Endodermal cell (in vitro differentiated cells): ENCODE results near the gene CLSTN2. TPM values are rescaled to one million over a fixed set of nuclear protein-coding genes. Genes with fewer than 3 reads are reported as not detected.
A peak's percentile ranks its signal among the peaks of the same experiment; 100 is the strongest.

Experiments used
- DNase-seq: peaks from one replicate; pipeline ENCODE4 v3.0.0-alpha.2; 2017
- H3K27ac ChIP-seq: 2 replicates; pipeline ENCODE4 v1.5.1; 2013; ENCODE audit warnings: mild to moderate bottlenecking, low read depth, low read length, moderate library complexity
- H3K27me3 ChIP-seq: 2 replicates; pipeline ENCODE4 v1.6.1; 2013; ENCODE audit warnings: mild to moderate bottlenecking, low read length, moderate library complexity; ENCODE audit not compliant: insufficient read depth, control insufficient read depth, poor library complexity, severe bottlenecking
- H3K36me3 ChIP-seq: 2 replicates; pipeline ENCODE4 v1.7.0; 2013; ENCODE audit warnings: mild to moderate bottlenecking, low read length, moderate library complexity; ENCODE audit not compliant: control insufficient read depth, insufficient read depth
- H3K4me1 ChIP-seq: one replicate; pipeline ENCODE4 v1.7.0; 2013; ENCODE audit warnings: low read length; ENCODE audit not compliant: control insufficient read depth, insufficient read depth
- H3K4me3 ChIP-seq: 2 replicates; pipeline ENCODE4 v1.5.1; 2013; ENCODE audit warnings: mild to moderate bottlenecking, low read length, moderate library complexity
- H3K9ac ChIP-seq: 2 replicates; pipeline ENCODE4 v1.6.1; 2013; ENCODE audit warnings: mild to moderate bottlenecking, low read length, moderate library complexity; ENCODE audit not compliant: poor library complexity, severe bottlenecking; ENCODE audit errors: extremely low read depth
- H3K9me3 ChIP-seq: 2 replicates; pipeline ENCODE4 v1.6.1; 2013; ENCODE audit warnings: mild to moderate bottlenecking, low read length, moderate library complexity; ENCODE audit not compliant: control insufficient read depth
- H3K27ac Mint-ChIP-seq: 2 replicates; pipeline ENCODE4 v1.8.0; 2020; ENCODE audit warnings: mixed read lengths
- H3K27me3 Mint-ChIP-seq: 2 replicates; pipeline ENCODE4 v1.8.0; 2021; ENCODE audit warnings: mild to moderate bottlenecking, mixed read lengths; ENCODE audit not compliant: insufficient read depth
- H3K36me3 Mint-ChIP-seq: 2 replicates; pipeline ENCODE4 v1.8.0; 2020; ENCODE audit warnings: low read depth, mixed read lengths
- H3K4me1 Mint-ChIP-seq: 2 replicates; pipeline ENCODE4 v1.8.0; 2020; ENCODE audit warnings: mixed read lengths
- H3K4me3 Mint-ChIP-seq: 2 replicates; pipeline ENCODE4 v1.8.0; 2020; ENCODE audit warnings: mild to moderate bottlenecking, moderate library complexity, mixed read lengths
- H3K9me3 Mint-ChIP-seq: 2 replicates; pipeline ENCODE4 v1.8.0; 2020; ENCODE audit warnings: mild to moderate bottlenecking, mixed read lengths
- WGBS, 2 experiments: methylation state at CpG; one replicate each; pipeline versions ENCODE4 v1.1.5 to v1.1.7; 2013; ENCODE audit warnings: missing lambda C conversion rate in 2 of 2, mixed read lengths in 1 of 2; ENCODE audit not compliant: insufficient coverage in 1 of 2, insufficient read length in 1 of 2; 5-methylcytosine and 5-hydroxymethylcytosine counted together
- total RNA-seq, 2 donors: library from RNA; stranded (reverse); fragmentation: NEBNext Ultra II Directional in 1 of 2; extraction: Animal tissue kit (Norgen Biotek cat#: 25700) in 1 of 2; gene quantifications; 2 replicates in 1 of 2; 3 replicates in 1 of 2; pipeline ENCODE4 v1.2.1, GENCODE V29; 2021
- TF ChIP-seq, protein P1 (sequence below): fragments of 200-600 bp; sonication (generic); conservative IDR thresholded peaks from 2 replicates; pipeline ENCODE4 v1.5.0; 2021; ENCODE audit warnings: antibody characterized with exemption, mild to moderate bottlenecking

CLSTN2 gene
- total RNA-seq, 2 donors from 2014 or later, result 0.13 to 0.42 TPM

DNA sequence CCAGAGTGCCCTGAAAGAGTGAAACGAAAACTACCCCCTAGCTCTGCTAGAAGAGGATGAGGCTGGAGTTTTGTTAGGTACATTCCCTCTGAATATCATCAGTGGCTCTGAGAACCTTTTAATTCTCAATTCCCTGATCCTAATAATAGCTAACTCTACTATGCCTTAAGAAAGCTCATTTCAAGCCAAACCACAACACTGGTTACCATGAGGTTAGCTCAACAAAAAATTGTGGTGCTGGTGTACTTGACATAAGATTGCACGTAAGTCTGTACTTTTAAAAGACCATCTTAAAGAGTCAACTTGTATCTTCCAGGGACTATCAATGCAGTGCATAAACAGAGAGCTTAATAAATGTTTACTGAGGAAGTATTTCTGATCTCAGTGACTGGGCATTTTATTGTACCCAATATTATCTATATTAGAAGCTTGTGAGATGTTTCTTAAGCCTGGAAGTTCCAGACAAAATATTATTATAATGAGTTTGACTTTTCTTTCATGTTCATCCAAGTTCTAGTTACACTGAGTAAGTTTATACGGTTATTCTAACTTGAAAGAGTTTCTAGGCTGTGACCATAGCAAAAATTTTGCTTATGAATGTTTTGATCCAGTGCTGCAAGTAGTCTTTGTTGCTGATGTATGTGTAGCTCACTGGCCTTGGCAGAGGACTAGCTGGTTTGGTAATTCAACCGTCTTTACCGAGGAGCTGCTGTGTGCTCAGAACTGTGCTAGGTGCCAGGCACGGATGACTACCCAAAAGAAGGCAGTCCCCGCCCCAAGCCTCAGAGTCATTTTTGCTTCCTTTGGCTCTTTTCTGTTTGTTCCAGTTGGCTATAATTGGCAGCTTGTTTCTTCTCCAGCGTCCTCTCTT lies 408.5 kb downstream of the CLSTN2 start:
- Histone ChIP-seq H3K4me3 (no peak overlapping the region), H3K9ac (no peak overlapping the region), H3K27ac (no peak overlapping the region), H3K36me3 (no peaks in the 10 kb centered on the region), H3K4me1 (no peaks in the 10 kb centered on the region), H3K9me3 (no peaks in the 10 kb centered on the region), H3K27me3 (peaks cover 12% of the 10 kb centered on the region)
- H3K4me1 Mint-ChIP-seq, result peaks cover 25% of the 10 kb centered on the region
- WGBS, 2 experiments, result 92 to 95% methylated on average over 4 to 8 of the region's 8 CpGs
- no peak for DNase-seq
- H3K4me3 Mint-ChIP-seq, result no peak overlapping the region
- H3K27ac Mint-ChIP-seq, result no peak overlapping the region
- H3K27me3 Mint-ChIP-seq, result peaks cover 18% of the 10 kb centered on the region
- TF ChIP-seq, protein P1, sequence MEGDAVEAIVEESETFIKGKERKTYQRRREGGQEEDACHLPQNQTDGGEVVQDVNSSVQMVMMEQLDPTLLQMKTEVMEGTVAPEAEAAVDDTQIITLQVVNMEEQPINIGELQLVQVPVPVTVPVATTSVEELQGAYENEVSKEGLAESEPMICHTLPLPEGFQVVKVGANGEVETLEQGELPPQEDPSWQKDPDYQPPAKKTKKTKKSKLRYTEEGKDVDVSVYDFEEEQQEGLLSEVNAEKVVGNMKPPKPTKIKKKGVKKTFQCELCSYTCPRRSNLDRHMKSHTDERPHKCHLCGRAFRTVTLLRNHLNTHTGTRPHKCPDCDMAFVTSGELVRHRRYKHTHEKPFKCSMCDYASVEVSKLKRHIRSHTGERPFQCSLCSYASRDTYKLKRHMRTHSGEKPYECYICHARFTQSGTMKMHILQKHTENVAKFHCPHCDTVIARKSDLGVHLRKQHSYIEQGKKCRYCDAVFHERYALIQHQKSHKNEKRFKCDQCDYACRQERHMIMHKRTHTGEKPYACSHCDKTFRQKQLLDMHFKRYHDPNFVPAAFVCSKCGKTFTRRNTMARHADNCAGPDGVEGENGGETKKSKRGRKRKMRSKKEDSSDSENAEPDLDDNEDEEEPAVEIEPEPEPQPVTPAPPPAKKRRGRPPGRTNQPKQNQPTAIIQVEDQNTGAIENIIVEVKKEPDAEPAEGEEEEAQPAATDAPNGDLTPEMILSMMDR, result no peak
- no peaks in the 10 kb centered on the region for H3K36me3 Mint-ChIP-seq
- H3K9me3 Mint-ChIP-seq, result no peaks in the 10 kb centered on the region

DNA sequence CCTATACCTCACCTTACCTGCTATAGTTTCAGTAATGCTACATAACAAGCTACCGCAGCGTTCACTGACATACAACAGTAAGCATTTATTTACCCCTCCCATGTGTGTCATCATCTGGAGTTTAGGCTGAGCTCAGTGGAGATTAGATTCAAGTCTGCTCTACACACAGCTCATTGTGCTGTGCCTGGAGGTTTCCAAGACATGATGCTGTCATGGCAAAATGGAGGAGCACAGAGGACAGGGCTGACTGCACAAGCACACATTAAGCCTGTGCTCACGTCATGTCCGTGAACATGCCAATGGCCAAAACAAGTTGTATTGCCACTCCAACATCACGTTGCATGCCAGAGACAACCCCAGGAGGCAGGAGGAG lies 409.1 kb downstream of the CLSTN2 start:
- no peaks in the 10 kb centered on the region for H3K36me3 Mint-ChIP-seq
- no peak overlapping the region for H3K9ac ChIP-seq
- peaks cover 25% of the 10 kb centered on the region for H3K4me1 Mint-ChIP-seq
- no peak for DNase-seq
- H3K27me3 ChIP-seq, result peaks cover 12% of the 10 kb centered on the region
- no peaks in the 10 kb centered on the region for H3K9me3 Mint-ChIP-seq
- H3K4me3 Mint-ChIP-seq, result no peak overlapping the region
- H3K9me3 ChIP-seq, result no peaks in the 10 kb centered on the region
- WGBS, 2 experiments, result 87 to 92% methylated on average over 2 to 5 of the region's 5 CpGs
- H3K4me1 ChIP-seq, result no peaks in the 10 kb centered on the region
- no peak overlapping the region for H3K27ac ChIP-seq
- H3K36me3 ChIP-seq, result no peaks in the 10 kb centered on the region
- TF ChIP-seq, protein P1, result no peak
- no peak overlapping the region for H3K4me3 ChIP-seq
- peaks cover 21% of the 10 kb centered on the region for H3K27me3 Mint-ChIP-seq
- H3K27ac Mint-ChIP-seq, result no peak overlapping the region

DNA sequence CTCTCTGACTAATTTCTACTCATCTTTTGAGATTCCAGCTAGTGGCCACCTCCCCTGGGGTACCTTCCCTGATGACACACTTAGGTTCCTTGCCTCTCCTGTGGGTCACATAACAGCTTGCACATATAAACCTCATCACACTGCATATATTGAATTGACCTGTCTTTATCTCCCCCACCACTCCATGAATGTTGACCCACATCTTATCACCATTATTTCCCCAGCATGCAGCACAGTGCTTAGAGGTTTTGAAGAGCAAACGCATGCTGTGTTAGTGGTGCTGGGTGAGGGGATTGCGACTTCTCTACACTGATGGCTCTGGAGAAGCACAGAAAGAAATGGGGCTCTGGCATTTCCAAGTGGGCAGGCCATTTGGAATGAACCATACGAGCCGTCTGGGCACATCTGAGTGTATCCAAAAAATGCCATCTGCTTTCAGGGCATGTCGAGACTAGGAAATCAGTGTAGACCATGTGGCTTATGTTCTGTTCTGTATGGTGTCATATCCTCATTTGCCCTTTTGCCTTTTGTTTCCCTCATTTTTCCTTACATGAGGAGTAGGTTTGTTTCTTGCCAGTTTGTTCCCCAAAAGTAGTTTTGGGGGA lies 409.7 kb downstream of the CLSTN2 start:
- Histone ChIP-seq H3K36me3 (no peaks in the 10 kb centered on the region), H3K9me3 (no peaks in the 10 kb centered on the region), H3K27ac (no peak overlapping the region), H3K9ac (no peak overlapping the region), H3K27me3 (peaks cover 12% of the 10 kb centered on the region), H3K4me3 (no peak overlapping the region), H3K4me1 (no peaks in the 10 kb centered on the region)
- peaks cover 25% of the 10 kb centered on the region for H3K4me1 Mint-ChIP-seq
- H3K4me3 Mint-ChIP-seq, result no peak overlapping the region
- H3K9me3 Mint-ChIP-seq, result no peaks in the 10 kb centered on the region
- TF ChIP-seq, protein P1, result no peak
- peak; percentile 62 for DNase-seq
- WGBS, 2 experiments, result 85 to 92% methylated on average over 5 of the region's 5 CpGs
- no peak overlapping the region for H3K27ac Mint-ChIP-seq
- no peaks in the 10 kb centered on the region for H3K36me3 Mint-ChIP-seq
- H3K27me3 Mint-ChIP-seq, result peaks cover 24% of the 10 kb centered on the region
